ENCODE results near the gene LPO. TPM values are rescaled to one million over a fixed set of nuclear protein-coding genes. Genes with fewer than 3 reads are reported as not detected.

LPO gene
- total RNA-seq, 2 donors from 2014 or later: not detected

DNA sequence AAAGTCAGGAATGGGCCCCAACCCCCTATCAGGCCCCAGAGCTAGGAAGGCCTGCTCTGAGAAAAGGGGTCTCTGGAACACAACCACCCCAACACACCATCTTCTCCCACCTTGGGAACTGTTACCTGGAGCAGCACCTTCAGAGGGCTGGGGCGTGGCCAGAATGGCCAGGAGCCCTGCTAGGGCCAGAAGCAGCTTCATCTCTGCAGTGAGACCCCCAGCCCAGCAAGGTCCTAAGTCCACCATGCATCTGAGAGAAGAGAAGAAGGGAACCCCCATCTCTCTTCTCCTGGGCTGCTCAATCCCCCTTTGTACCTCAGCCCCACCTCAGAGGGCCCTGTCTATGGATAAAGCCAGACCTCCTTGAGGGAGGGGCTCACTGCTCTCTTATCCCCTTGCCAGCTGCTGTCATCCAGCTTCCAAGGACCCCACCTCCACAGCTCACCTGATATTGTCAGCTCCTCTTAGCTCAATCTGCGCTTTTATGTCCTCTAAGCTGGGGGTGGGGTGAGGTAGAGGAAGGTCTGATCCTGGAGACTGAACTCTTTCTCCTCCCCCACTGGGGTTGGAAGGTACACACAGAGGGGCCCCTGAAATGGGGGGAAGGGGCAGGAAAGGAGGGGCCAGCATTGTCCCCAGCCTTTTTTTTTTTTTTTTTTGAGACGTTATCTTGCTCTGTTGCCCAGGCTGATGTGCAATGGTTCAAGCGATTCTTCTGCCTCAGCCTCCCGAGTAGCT lies 42.3 kb downstream of the LPO start, which contains the start of gene MPO:
MPO (minus strand) TSS at position 456 of the 738 bp plus-strand sequence; CDS start at position 279, 177 bp downstream.
- intact Hi-C loops (cut with DNase I): no loop called here
- H3K27me3 ChIP-seq (replicated peaks; ENCODE audit: insufficient read depth): no peaks in the 10 kb centered on the region
- H3K36me3 ChIP-seq: no peaks in the 10 kb centered on the region
- no peak within 1 kb of the TSS for H3K4me3 ChIP-seq
- H3K9me3 ChIP-seq: no peaks in the 10 kb centered on the region
- H3K4me1 ChIP-seq (replicated peaks): no peaks in the 10 kb centered on the region
- WGBS: 82% methylated on average over 5 of the region's 5 CpGs
- no peak for DNase-seq (ENCODE audit: low spot score)
- TF ChIP-seq, protein P1, sequence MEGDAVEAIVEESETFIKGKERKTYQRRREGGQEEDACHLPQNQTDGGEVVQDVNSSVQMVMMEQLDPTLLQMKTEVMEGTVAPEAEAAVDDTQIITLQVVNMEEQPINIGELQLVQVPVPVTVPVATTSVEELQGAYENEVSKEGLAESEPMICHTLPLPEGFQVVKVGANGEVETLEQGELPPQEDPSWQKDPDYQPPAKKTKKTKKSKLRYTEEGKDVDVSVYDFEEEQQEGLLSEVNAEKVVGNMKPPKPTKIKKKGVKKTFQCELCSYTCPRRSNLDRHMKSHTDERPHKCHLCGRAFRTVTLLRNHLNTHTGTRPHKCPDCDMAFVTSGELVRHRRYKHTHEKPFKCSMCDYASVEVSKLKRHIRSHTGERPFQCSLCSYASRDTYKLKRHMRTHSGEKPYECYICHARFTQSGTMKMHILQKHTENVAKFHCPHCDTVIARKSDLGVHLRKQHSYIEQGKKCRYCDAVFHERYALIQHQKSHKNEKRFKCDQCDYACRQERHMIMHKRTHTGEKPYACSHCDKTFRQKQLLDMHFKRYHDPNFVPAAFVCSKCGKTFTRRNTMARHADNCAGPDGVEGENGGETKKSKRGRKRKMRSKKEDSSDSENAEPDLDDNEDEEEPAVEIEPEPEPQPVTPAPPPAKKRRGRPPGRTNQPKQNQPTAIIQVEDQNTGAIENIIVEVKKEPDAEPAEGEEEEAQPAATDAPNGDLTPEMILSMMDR (IDR thresholded peaks at IDR 0.05): no peak
- TF ChIP-seq POLR2A (IDR thresholded peaks at IDR 0.05) (no peak), POLR2AphosphoS5 (IDR thresholded peaks at IDR 0.05) (no peak)
- no peak within 1 kb of the TSS for H3K27ac ChIP-seq

GRCh38 chr17:58281511-58282011 lies 43.2 kb downstream of the LPO start:
- no peak for TF ChIP-seq POLR2A (IDR thresholded peaks at IDR 0.05)
- TF ChIP-seq, protein P1 (IDR thresholded peaks at IDR 0.05): no peak
- no peak for TF ChIP-seq POLR2AphosphoS5 (IDR thresholded peaks at IDR 0.05)
- no peaks in the 10 kb centered on the region for H3K9me3 ChIP-seq
- no peak overlapping the region for H3K27ac ChIP-seq
- H3K4me3 ChIP-seq: no peak overlapping the region
- DNase-seq (ENCODE audit: low spot score): no peak
- H3K4me1 ChIP-seq (replicated peaks): no peaks in the 10 kb centered on the region
- 67% methylated on average over 2 of the region's 2 CpGs for WGBS
- intact Hi-C loops (cut with DNase I): no loop called here
- no peaks in the 10 kb centered on the region for H3K27me3 ChIP-seq (replicated peaks; ENCODE audit: insufficient read depth)
- H3K36me3 ChIP-seq: no peaks in the 10 kb centered on the region

DNA sequence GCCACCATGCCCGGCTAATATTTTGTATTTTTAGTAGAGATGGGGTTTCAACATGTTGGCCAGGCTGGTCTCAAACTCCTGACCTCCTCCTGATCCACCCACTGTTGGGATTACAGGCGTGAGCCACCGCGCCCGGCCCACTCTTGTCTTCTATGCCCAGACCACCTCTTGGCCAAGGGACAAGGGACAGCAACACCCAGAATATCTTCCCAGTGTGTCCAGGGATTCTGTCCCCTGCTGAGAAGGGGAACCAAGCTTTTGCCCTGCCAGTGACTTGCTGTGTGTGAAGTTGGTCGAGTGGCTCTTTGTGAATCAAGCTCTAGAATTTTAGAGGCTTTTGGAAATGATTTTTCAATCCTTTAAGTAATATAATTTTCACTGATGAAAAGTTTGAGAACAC lies 44.1 kb downstream of the LPO start:
- no peak for DNase-seq (ENCODE audit: low spot score)
- Histone ChIP-seq H3K4me3 (no peak overlapping the region), H3K27ac (no peak overlapping the region), H3K36me3 (no peaks in the 10 kb centered on the region), H3K4me1 (replicated peaks) (no peaks in the 10 kb centered on the region), H3K27me3 (replicated peaks; ENCODE audit: insufficient read depth) (no peaks in the 10 kb centered on the region), H3K9me3 (no peaks in the 10 kb centered on the region)
- intact Hi-C loops (cut with DNase I): no loop called here
- WGBS: 88% methylated on average over 6 of the region's 6 CpGs
- TF ChIP-seq POLR2AphosphoS5 (IDR thresholded peaks at IDR 0.05) (no peak), POLR2A (IDR thresholded peaks at IDR 0.05) (no peak)
- TF ChIP-seq, protein P1 (IDR thresholded peaks at IDR 0.05): no peak

DNA sequence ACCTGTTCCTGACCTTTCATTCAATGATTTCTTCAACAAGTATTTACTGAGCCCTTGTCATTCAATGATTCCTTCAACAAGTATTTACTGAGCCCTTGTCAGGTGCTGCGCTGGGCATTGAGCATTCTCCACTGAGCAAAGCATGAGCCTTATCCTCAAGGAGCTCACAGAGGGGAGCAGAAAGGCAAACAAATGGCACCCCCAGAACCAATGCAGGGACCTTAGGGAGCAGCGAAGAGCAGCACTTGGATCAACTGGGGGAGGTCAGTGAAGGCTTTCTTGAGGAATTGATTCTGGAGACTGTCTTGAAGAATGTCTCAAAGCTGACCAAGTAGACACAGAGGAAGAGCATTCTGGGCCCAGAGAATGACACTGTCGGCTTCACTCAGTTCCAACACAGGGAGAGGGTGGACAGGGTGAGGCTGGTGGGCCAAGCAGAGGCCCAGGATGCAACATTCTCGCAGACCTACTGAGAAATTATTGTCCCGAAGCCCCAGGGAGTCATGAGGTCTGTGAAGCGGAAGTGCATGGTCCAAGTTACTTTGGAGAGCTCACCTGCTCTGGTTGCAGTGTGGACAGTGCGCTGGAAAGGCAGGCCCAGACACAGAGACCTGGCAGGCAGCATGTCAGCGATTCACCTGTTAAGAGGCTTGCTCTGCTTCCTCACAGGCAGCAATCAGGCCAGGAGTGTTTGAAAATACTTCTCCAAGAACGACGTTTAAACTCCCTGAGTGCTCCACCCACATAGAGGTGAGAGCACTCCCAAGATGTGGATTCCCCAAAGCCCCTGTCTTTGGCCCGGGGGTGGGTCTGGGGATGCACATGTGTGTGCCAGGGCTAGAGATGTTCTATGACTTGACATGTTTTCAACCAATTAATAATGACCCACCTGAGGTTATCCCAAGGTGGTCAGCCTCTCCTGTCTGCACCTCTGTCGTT lies 45.6 kb downstream of the LPO start:
- no peaks in the 10 kb centered on the region for H3K36me3 ChIP-seq
- no peak for DNase-seq (ENCODE audit: low spot score)
- TF ChIP-seq POLR2AphosphoS5 (IDR thresholded peaks at IDR 0.05) (no peak), POLR2A (IDR thresholded peaks at IDR 0.05) (no peak)
- TF ChIP-seq, protein P1 (IDR thresholded peaks at IDR 0.05): no peak
- no peak overlapping the region for H3K27ac ChIP-seq
- H3K4me1 ChIP-seq (replicated peaks): no peaks in the 10 kb centered on the region
- no peaks in the 10 kb centered on the region for H3K27me3 ChIP-seq (replicated peaks; ENCODE audit: insufficient read depth)
- H3K9me3 ChIP-seq: no peaks in the 10 kb centered on the region
- WGBS: 64% methylated on average over 12 of the region's 12 CpGs
- no peak overlapping the region for H3K4me3 ChIP-seq
- intact Hi-C loops (cut with DNase I): no loop called here
